HepG2 (cell line): ENCODE measurements around the gene COL18A1. TPM values are rescaled to one million over a fixed set of nuclear protein-coding genes. Genes with fewer than 3 reads are reported as not detected.

Experiments used
- ATAC-seq: fragments of 200-7000 bp; cut with Tn5 transposase; 3 replicates; pipeline ENCODE4 v1.9.1; 2020; ENCODE audit warnings: mild to moderate bottlenecking, moderate library complexity
- BruUV-seq: library from RNA; stranded (reverse); fragments of 400-500 nt; replicated peaks from 2 replicates; lab custom pipeline; 2021; lab: Mats Ljungman, UMichigan
- CTCF ChIA-PET: fragments of 300-600 bp; formaldehyde crosslinking; extraction: SDS; loops from one replicate; lab custom pipeline; 2021; ENCODE audit warnings: low total read pairs, inconsistent platforms, low intra/inter-chr PET ratio; lab: Yijun Ruan, JAX
- POLR2A ChIA-PET: fragments of 350-600 bp; sonication (Branson Sonifier 250); formaldehyde crosslinking; loops from one replicate; lab custom pipeline; 2020; ENCODE audit warnings: antibody characterized with exemption, inconsistent platforms; lab: Yijun Ruan, JAX
- DNase-seq: peaks from one replicate; pipeline ENCODE4 v3.0.0-alpha.2; 2015; ENCODE audit warnings: low spot score
- FAIRE-seq: peaks from 3 replicates; lab custom pipeline; 2011; peaks lifted over from hg19 to GRCh38; lab: Jason Lieb, UNC
- H2AFZ ChIP-seq: one replicate; pipeline ENCODE4 v1.6.1; 2011; ENCODE audit warnings: low read length, inconsistent platforms
- H3K27ac ChIP-seq: fragments of 300-600 bp; 3 replicates; pipeline ENCODE4 v1.8.0; 2011; ENCODE audit warnings: mixed run types, mild to moderate bottlenecking, mixed read lengths, low read length, inconsistent platforms; ENCODE audit not compliant: insufficient read depth; ENCODE audit errors: extremely low read length
- H3K27me3 ChIP-seq, 2 experiments: fragments of 200-600 bp in 1 of 2; 2 replicates in 1 of 2; 3 replicates in 1 of 2; pipeline versions ENCODE4 v1.6.0 to v1.8.0; 2011; ENCODE audit warnings: low read length in 2 of 2, mild to moderate bottlenecking in 2 of 2, moderate library complexity in 2 of 2, inconsistent platforms in 1 of 2; ENCODE audit not compliant: insufficient read depth in 2 of 2, control insufficient read depth in 1 of 2
- H3K36me3 ChIP-seq, 2 experiments: fragments of 200-600 bp in 1 of 2; replicated peaks in 1 of 2; 2 replicates in 1 of 2; 3 replicates in 1 of 2; pipeline versions ENCODE4 v1.5.1 to v1.8.0; 2011; ENCODE audit warnings: low read length in 2 of 2, inconsistent platforms in 1 of 2; ENCODE audit not compliant: insufficient read depth in 2 of 2, control insufficient read depth in 1 of 2
- H3K4me1 ChIP-seq: 2 replicates; pipeline ENCODE4 v1.5.1; 2012; ENCODE audit warnings: low read length, inconsistent platforms; ENCODE audit not compliant: insufficient read depth
- H3K4me2 ChIP-seq: 2 replicates; pipeline ENCODE4 v1.6.0; 2011; ENCODE audit warnings: low read depth, low read length, inconsistent platforms
- H3K4me3 ChIP-seq, 3 experiments: fragments of 200-600 bp in 1 of 3; sonication (generic), shearing (Covaris generic) in 1 of 3; replicated peaks in 1 of 3; 2 replicates each; pipeline ENCODE4 v1.5.1; 2011 to 2016; ENCODE audit warnings: low read length in 3 of 3, inconsistent platforms in 2 of 3, low read depth in 2 of 3, mild to moderate bottlenecking in 2 of 3, control low read depth in 1 of 3, mixed read lengths in 1 of 3; ENCODE audit not compliant: insufficient read depth in 1 of 3
- H3K79me2 ChIP-seq: one replicate; pipeline ENCODE4 v1.6.1; 2011; ENCODE audit warnings: low read length, inconsistent platforms; ENCODE audit not compliant: insufficient read depth
- H3K9ac ChIP-seq: 2 replicates; pipeline ENCODE4 v1.6.0; 2011; ENCODE audit warnings: mild to moderate bottlenecking, low read depth, low read length, inconsistent platforms; ENCODE audit not compliant: insufficient read depth
- H3K9me3 ChIP-seq: 2 replicates; pipeline ENCODE4 v1.5.1; 2012; ENCODE audit warnings: mild to moderate bottlenecking, low read length
- H4K20me1 ChIP-seq: 2 replicates; pipeline ENCODE4 v1.6.0; 2011; ENCODE audit warnings: inconsistent platforms, mild to moderate bottlenecking, low read length, moderate library complexity; ENCODE audit not compliant: insufficient read depth
- BRF2 ChIP-seq: sonication (generic); formaldehyde crosslinking; IDR thresholded peaks from 2 replicates; pipeline ENCODE4 v1.8.1; 2022; ENCODE audit warnings: mild to moderate bottlenecking, missing genetic modification reagents
- KLF11 ChIP-seq: IDR thresholded peaks from 2 replicates; pipeline ENCODE4 v1.6.1; 2016; ENCODE audit warnings: missing compliant biosample characterization
- MED1 ChIP-seq: sonication (generic); formaldehyde crosslinking; IDR thresholded peaks from 2 replicates; pipeline ENCODE4 v1.4.0; 2020; ENCODE audit warnings: missing genetic modification reagents
- NAIF1 ChIP-seq: sonication (generic); formaldehyde crosslinking; IDR thresholded peaks from 2 replicates; pipeline ENCODE4 v1.5.0; 2020; ENCODE audit warnings: mild to moderate bottlenecking, missing genetic modification reagents, borderline replicate concordance
- SNAPC5 ChIP-seq: sonication (generic); formaldehyde crosslinking; IDR thresholded peaks from 2 replicates; pipeline ENCODE4 v1.8.1; 2023; ENCODE audit warnings: mild to moderate bottlenecking, missing genetic modification reagents, borderline replicate concordance
- ZBTB4 ChIP-seq: sonication (generic); formaldehyde crosslinking; IDR thresholded peaks from 2 replicates; pipeline ENCODE4 v1.4.0; 2020; ENCODE audit warnings: missing genetic modification reagents, mild to moderate bottlenecking, borderline replicate concordance
- WGBS: methylation state at CpG from one replicate; pipeline ENCODE4 v1.1.6; 2017; ENCODE audit warnings: low lambda C conversion rate; 5-methylcytosine and 5-hydroxymethylcytosine counted together
- in situ Hi-C: cut with HindIII; loops from 2 replicates; pipeline ENCODE4 v1.10.0; 2017; ENCODE audit warnings: low pct_unique_long_range_greater_than_20kb; ENCODE audit not compliant: extremely low pct_ligation_motif_present
- intact Hi-C: fragments of 100-400 bp; cut with micrococcal nuclease; formaldehyde crosslinking; loops from one replicate; pipeline ENCODE4 v1.10.0; 2022; ENCODE audit not compliant: unreplicated experiment
- polyA plus RNA-seq, 8 experiments: library from polyadenylated mRNA; depleted of rRNA in 3 of 8; stranded (reverse) in 7 of 8; unstranded in 1 of 8; fragments of >200 nt; fragmentation: Illumina TruSeq in 4 of 8; extraction: Trizol in 4 of 8; gene quantifications; 2 replicates each; pipeline versions ENCODE4 v1.2.1 to v1.2.3, GENCODE V29; 2011 to 2016; ENCODE audit warnings: low read depth in 4 of 8, missing spikeins in 1 of 8, mixed read lengths in 1 of 8; ENCODE audit not compliant: insufficient read depth in 1 of 8
- total RNA-seq, 5 experiments: library from RNA; depleted of rRNA; stranded (reverse); fragments of >200 nt; fragmentation: Illumina TruSeq; extraction: Trizol; gene quantifications; 2 replicates each; pipeline ENCODE4 v1.2.3, GENCODE V29; 2016; ENCODE audit warnings: low read depth in 1 of 5

Gene COL18A1
- total and polyA plus RNA-seq, 2 of the 13 experiments (the other 11 are each of a cell fraction or from before 2014, with no cell fraction given): 79.0 to 102 TPM

- TF ChIP-seq SNAPC5 (no peak), MED1 (no peak), KLF11 (CRISPR knock-in tag) (no peak), NAIF1 (no peak), ZBTB4 (CRISPR knock-in tag) (0 out of 2 replicates have a peak, but pooled peaks have one; percentile 30), BRF2 (CRISPR knock-in tag) (no peak)
- ATAC-seq (no peak; the same call in 2 of the 3 replicates), FAIRE-seq (no peak), DNase-seq (no peak)
- ChIA-PET POLR2A (no interaction called here), CTCF (no interaction called here)
- Histone ChIP-seq H4K20me1 (no peaks in the 10 kb centered on the region), H3K79me2 (no peaks in the 10 kb centered on the region), H3K4me1 (peaks cover 24% of the 10 kb centered on the region), H2AFZ (no peak overlapping the region), H3K36me3 (no peaks in the 10 kb centered on the region), H3K4me2 (no peak overlapping the region), H3K27ac (no peak overlapping the region), H3K27me3 (peaks cover 11 to 82% of the 10 kb centered on the region in 2 experiments; a peak in 4 of 5 replicates), H3K4me3 (no peak overlapping the region), H3K9ac (no peak overlapping the region), H3K9me3 (no peaks in the 10 kb centered on the region)
- in situ Hi-C loops (no loop called here), intact Hi-C loops (no loop called here)
- 70% methylated on average over 17 of the region's 26 CpGs for WGBS
- BruUV-seq: no TSS peak
Measured at GRCh38 chr21:45393021-45393420, 11.9 kb upstream of the COL18A1 start.
